Neural crest cell (in vitro differentiated cells): Measurements from ENCODE around the gene CCNF. TPM values are rescaled to one million over a fixed set of nuclear protein-coding genes. Genes with fewer than 3 reads are reported as not detected.
A peak's percentile ranks its signal among the peaks of the same experiment; 100 is the strongest.

Source experiments
- DNase-seq: peaks from one replicate; pipeline ENCODE4 v3.0.0; 2021; ENCODE audit warnings: low read depth, mixed read lengths, low spot score
- H3K27ac Mint-ChIP-seq: one replicate; pipeline ENCODE4 v1.8.0; 2021; ENCODE audit warnings: mild to moderate bottlenecking, mixed read lengths; ENCODE audit not compliant: unreplicated experiment
- H3K27me3 Mint-ChIP-seq: 2 replicates; pipeline ENCODE4 v1.8.0; 2021; ENCODE audit warnings: low read depth, mild to moderate bottlenecking, mixed read lengths
- H3K36me3 Mint-ChIP-seq: 2 replicates; pipeline ENCODE4 v1.8.0; 2021; ENCODE audit warnings: low read depth, mild to moderate bottlenecking, mixed read lengths
- H3K4me1 Mint-ChIP-seq: 2 replicates; pipeline ENCODE4 v1.8.0; 2021; ENCODE audit warnings: mixed read lengths
- H3K4me3 Mint-ChIP-seq: one replicate; pipeline ENCODE4 v1.8.0; 2021; ENCODE audit warnings: mild to moderate bottlenecking, mixed read lengths
- H3K9me3 Mint-ChIP-seq: 2 replicates; pipeline ENCODE4 v1.8.0; 2021; ENCODE audit warnings: mixed read lengths
- total RNA-seq: library from RNA; stranded (reverse); gene quantifications from 2 replicates; pipeline ENCODE4 v1.2.1, GENCODE V29; 2021
- TF ChIP-seq, protein P1 (sequence below): fragments of 200-600 bp; sonication (generic); conservative IDR thresholded peaks from 2 replicates; pipeline ENCODE4 v1.5.0; 2021; ENCODE audit warnings: antibody characterized with exemption, mild to moderate bottlenecking

CCNF gene
- total RNA-seq, 1 donor from 2014 or later: 67.5 TPM

DNA sequence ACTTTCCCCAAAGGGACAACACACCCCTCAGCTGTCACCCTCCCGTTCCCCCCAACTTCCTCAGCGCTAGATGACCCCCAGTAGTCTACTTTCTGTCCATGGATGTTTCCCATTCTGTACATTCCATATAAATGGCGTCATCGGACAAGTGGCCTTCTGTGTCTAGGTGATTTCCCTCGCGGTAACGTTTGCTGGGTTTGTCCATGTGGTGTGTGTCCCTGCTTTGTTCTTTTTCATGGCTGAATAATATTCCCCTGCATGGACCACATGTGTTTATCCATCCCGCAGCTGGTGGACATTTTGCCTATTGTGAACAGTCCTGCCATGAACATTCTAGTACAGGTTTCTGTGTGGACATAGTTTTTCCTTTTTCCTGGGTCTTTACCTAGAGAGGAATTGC, 23.4 kb downstream of the CCNF start:
- Mint-ChIP-seq H3K4me1 (peaks cover 4% of the 10 kb centered on the region), H3K9me3 (no peaks in the 10 kb centered on the region), H3K36me3 (peaks cover 11% of the 10 kb centered on the region)

DNA sequence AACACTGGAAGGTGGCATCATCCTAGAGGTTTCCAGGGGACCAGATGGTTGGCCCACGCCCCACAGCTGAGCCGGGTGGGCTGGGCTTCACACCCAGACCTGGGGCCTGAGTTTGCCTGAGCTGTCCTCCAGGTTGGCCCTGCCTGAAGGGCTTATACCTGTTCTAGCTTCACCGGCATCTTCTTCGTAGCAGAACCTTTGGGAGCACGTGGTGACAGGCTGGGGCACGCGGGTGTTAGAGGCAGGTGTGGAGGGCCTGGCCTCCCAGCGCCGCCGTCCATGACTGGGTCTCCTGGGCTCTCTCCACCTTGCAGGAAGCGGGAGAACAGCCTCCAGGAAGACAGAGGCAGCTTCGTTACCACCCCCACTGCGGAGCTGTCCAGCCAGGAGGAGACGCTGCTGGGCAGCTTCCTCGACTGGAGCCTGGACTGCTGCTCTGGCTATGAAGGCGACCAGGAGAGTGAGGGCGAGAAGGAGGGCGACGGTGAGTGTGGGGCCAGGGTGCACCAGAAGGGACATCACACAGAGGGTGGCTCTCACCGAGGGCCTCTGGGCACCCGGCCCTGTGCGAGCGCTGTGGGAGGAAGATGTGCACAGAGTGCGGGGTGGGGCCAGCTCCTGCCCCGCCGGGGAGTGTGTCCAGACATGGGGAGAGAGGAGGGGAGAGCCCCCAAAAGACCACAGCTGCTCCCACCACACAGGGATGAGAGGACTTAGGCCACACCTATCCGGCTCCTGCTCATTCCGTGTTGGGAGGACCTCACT, 26.0 kb downstream of the CCNF start:
- Mint-ChIP-seq H3K4me3 (peak overlapping the region; percentile 47), H3K27ac (peak overlapping the region; percentile 27), H3K27me3 (peaks cover 3% of the 10 kb centered on the region), H3K9me3 (no peaks in the 10 kb centered on the region), H3K4me1 (peaks cover 16% of the 10 kb centered on the region), H3K36me3 (peaks cover 13% of the 10 kb centered on the region)
- TF ChIP-seq, protein P1, sequence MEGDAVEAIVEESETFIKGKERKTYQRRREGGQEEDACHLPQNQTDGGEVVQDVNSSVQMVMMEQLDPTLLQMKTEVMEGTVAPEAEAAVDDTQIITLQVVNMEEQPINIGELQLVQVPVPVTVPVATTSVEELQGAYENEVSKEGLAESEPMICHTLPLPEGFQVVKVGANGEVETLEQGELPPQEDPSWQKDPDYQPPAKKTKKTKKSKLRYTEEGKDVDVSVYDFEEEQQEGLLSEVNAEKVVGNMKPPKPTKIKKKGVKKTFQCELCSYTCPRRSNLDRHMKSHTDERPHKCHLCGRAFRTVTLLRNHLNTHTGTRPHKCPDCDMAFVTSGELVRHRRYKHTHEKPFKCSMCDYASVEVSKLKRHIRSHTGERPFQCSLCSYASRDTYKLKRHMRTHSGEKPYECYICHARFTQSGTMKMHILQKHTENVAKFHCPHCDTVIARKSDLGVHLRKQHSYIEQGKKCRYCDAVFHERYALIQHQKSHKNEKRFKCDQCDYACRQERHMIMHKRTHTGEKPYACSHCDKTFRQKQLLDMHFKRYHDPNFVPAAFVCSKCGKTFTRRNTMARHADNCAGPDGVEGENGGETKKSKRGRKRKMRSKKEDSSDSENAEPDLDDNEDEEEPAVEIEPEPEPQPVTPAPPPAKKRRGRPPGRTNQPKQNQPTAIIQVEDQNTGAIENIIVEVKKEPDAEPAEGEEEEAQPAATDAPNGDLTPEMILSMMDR: no peak
- no peak for DNase-seq

More for the DNA sequence above, 23.4 kb downstream of the CCNF start:
- no peaks in the 10 kb centered on the region for H3K27me3 Mint-ChIP-seq
- no peak overlapping the region for H3K27ac Mint-ChIP-seq
- H3K4me3 Mint-ChIP-seq: no peak overlapping the region
- TF ChIP-seq, protein P1: no peak
- DNase-seq: no peak

DNA sequence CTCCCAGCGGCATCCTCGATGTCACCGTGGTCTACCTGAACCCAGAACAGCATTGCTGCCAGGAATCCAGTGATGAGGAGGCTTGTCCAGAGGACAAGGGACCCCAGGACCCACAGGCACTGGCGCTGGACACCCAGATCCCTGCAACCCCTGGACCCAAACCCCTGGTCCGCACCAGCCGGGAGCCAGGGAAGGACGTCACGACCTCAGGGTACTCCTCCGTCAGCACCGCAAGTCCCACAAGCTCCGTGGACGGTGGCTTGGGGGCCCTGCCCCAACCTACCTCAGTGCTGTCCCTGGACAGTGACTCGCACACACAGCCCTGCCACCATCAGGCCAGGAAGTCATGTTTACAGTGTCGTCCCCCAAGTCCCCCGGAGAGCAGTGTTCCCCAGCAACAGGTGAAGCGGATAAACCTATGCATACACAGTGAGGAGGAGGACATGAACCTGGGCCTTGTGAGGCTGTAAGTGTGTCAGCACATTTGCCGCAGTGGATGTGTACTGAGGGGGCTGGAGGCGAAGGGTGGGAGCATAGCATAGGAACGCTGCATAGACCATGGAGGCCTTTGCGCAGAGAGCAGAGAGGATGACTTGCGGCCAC, 27.4 kb downstream of the CCNF start:
- DNase-seq: no peak
- Mint-ChIP-seq H3K4me1 (peaks cover 16% of the 10 kb centered on the region), H3K36me3 (peaks cover 13% of the 10 kb centered on the region), H3K4me3 (peak overlapping the region; percentile 44), H3K9me3 (no peaks in the 10 kb centered on the region), H3K27me3 (peaks cover 3% of the 10 kb centered on the region), H3K27ac (peak overlapping the region; percentile 12)
- TF ChIP-seq, protein P1: no peak

DNA sequence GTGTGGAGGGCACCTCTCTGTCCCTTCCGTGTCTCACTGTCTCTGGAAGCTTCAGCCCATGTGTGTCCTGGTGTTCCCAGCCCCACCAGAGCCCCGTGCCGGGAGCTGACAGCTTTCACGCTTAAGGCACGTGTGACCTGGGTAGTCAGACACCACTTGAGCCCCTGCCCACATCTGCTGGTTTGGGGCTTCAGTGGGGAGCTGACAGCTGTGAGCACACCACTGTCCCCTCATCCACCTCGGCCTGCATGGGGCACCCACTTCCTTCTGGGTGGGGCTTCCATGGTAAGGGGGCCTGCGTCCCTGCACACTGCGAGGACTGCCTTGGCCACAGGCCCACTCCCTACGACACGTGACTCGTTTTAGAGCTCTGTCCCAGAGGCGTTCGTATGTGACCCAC, 28.0 kb downstream of the CCNF start:
- Mint-ChIP-seq H3K27me3 (peaks cover 3% of the 10 kb centered on the region), H3K36me3 (peaks cover 11% of the 10 kb centered on the region), H3K27ac (no peak overlapping the region)

DNA sequence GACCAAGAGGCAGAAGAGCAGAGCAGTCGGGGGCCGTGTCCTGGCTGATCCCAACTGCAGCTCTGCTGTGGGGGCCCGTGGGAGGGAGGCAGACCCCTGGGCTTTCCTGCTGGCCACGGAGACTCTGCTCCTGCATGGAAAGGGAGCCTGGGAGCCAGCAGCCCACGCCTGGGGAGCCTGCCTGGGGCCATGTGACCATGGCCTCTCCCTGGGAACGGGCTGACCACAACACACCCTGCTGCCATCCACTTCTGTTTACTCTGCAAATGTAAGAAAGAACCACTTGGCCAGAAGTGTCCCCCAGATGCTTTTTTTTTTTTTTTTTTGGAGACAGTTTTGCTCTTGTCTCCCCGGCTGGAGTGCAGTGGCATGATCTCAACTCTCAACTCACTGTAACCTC, 28.7 kb downstream of the CCNF start:
- Mint-ChIP-seq H3K27ac (no peak overlapping the region), H3K27me3 (peaks cover 3% of the 10 kb centered on the region), H3K4me1 (peaks cover 16% of the 10 kb centered on the region), H3K9me3 (no peaks in the 10 kb centered on the region), H3K4me3 (peak overlapping the region; percentile 71), H3K36me3 (peaks cover 6% of the 10 kb centered on the region)
- DNase-seq: no peak
- TF ChIP-seq, protein P1: no peak

More for the DNA sequence above, 28.0 kb downstream of the CCNF start:
- H3K4me1 Mint-ChIP-seq: peaks cover 16% of the 10 kb centered on the region
- H3K9me3 Mint-ChIP-seq: no peaks in the 10 kb centered on the region
- no peak for DNase-seq
- TF ChIP-seq, protein P1: no peak
- peak overlapping the region; percentile 70 for H3K4me3 Mint-ChIP-seq
